Measurements from ENCODE around the gene CFAP91.

CFAP91 gene
- 0 to 0.27 (median 0) reads per million in 4 experiments for total RNA-seq

- DNase-seq, result peak; percentile 71
These were observed at the start of gene CFAP91 for GRCh38 chr3:119702530-119703527. Gene CFAP91 (plus strand): TSS chr3:119703022. CDS start chr3:119703099, 77 bp downstream.

GRCh38 chr3:119653876-119654275 is 48.9 kb upstream of the CFAP91 start:
- no peak for DNase-seq

GRCh38 chr3:119657887-119658702 is 44.7 kb upstream of the CFAP91 start:
- DNase-seq, result no peak

- DNase-seq, result no peak
These were observed 43.8 kb upstream of the CFAP91 start for GRCh38 chr3:119658994-119659393.

GRCh38 chr3:119659606-119660291 is 43.1 kb upstream of the CFAP91 start:
- DNase-seq, result no peak

GRCh38 chr3:119660474-119661440 is 42.1 kb upstream of the CFAP91 start, which contains the start of gene POPDC2:
Gene POPDC2 (minus strand): TSS chr3:119660589. CDS start chr3:119660423, 166 bp downstream.
- DNase-seq, result no peak

GRCh38 chr3:119662604-119663373 is 40.0 kb upstream of the CFAP91 start:
- DNase-seq, result no peak

- no peak for DNase-seq
These were observed 38.9 kb upstream of the CFAP91 start for GRCh38 chr3:119663885-119664284.

GRCh38 chr3:119664370-119664769 is 38.5 kb upstream of the CFAP91 start:
- DNase-seq, result no peak

- no peak for DNase-seq
These were observed 37.9 kb upstream of the CFAP91 start for GRCh38 chr3:119664850-119665379.

- no peak for DNase-seq
These were observed 36.8 kb upstream of the CFAP91 start for GRCh38 chr3:119665954-119666559.

- DNase-seq, result no peak
These were observed 32.8 kb upstream of the CFAP91 start for GRCh38 chr3:119669906-119670570.

GRCh38 chr3:119672776-119673175 is 30.0 kb upstream of the CFAP91 start:
- DNase-seq, result no peak

GRCh38 chr3:119673875-119674274 is 28.9 kb upstream of the CFAP91 start:
- DNase-seq, result no peak

GRCh38 chr3:119675188-119675874 is 27.5 kb upstream of the CFAP91 start:
- DNase-seq, result no peak

GRCh38 chr3:119676020-119676419 is 26.8 kb upstream of the CFAP91 start:
- DNase-seq, result no peak

- peak; percentile 93 for DNase-seq
These were observed 25.8 kb upstream of the CFAP91 start, which contains the start of gene COX17 for GRCh38 chr3:119676771-119677640. Gene COX17 (minus strand): TSS chr3:119677406. CDS start chr3:119677310, 96 bp downstream.

GRCh38 chr3:119677641-119677934 is 25.2 kb upstream of the CFAP91 start:
- no peak for DNase-seq
